Panc1 (cell line): Measurements from ENCODE around the gene CXorf65. TPM values are rescaled to one million over a fixed set of nuclear protein-coding genes. Genes with fewer than 3 reads are reported as not detected.

Experiments
- ATAC-seq: fragments of 200-7000 bp; cut with Tn5 transposase; 2 replicates; pipeline ENCODE4 v1.9.1; 2020; ENCODE audit warnings: mild to moderate bottlenecking, moderate library complexity
- BruUV-seq: library from RNA; stranded (reverse); fragments of 400-500 nt; replicated peaks from 2 replicates; lab custom pipeline; 2021; lab: Mats Ljungman, UMichigan
- CTCF ChIA-PET: fragments of 300-600 bp; sonication (Branson Sonifier 250); formaldehyde crosslinking; loops from one replicate; lab custom pipeline; 2022; ENCODE audit warnings: antibody characterized with exemption; lab: Charles Lee
- POLR2A ChIA-PET: fragments of 300-600 bp; sonication (Branson Sonifier 250); formaldehyde crosslinking; loops from one replicate; lab custom pipeline; 2022; ENCODE audit warnings: antibody characterized with exemption; lab: Charles Lee
- DNase-seq: peaks from one replicate; pipeline ENCODE4 v3.0.0-alpha.2; 2010; ENCODE audit warnings: low read depth, low spot score
- H3K27ac ChIP-seq: 2 replicates; pipeline ENCODE4 v1.5.1; 2011; ENCODE audit warnings: mild to moderate bottlenecking, low read length, inconsistent platforms
- H3K27me3 ChIP-seq: fragments of 200-500 bp; sonication (Bioruptor generic); 2 replicates; pipeline ENCODE4 v1.6.0; 2014; ENCODE audit warnings: low read length, inconsistent platforms; ENCODE audit not compliant: control insufficient read depth, insufficient read depth
- H3K36me3 ChIP-seq: fragments of 200-500 bp; sonication (Bioruptor generic); 2 replicates; pipeline ENCODE4 v1.5.1; 2014; ENCODE audit warnings: inconsistent platforms, mild to moderate bottlenecking, low read length, moderate library complexity; ENCODE audit not compliant: control insufficient read depth, insufficient read depth
- H3K4me1 ChIP-seq: 2 replicates; pipeline ENCODE4 v1.5.1; 2011; ENCODE audit warnings: inconsistent platforms, mild to moderate bottlenecking, low read length, moderate library complexity; ENCODE audit not compliant: control insufficient read depth, insufficient read depth
- H3K4me3 ChIP-seq, 2 experiments: 2 replicates each; pipeline ENCODE4 v1.5.1; 2011 to 2012; ENCODE audit warnings: low read depth in 2 of 2, low read length in 2 of 2, mild to moderate bottlenecking in 2 of 2, inconsistent platforms in 1 of 2, moderate library complexity in 1 of 2
- H3K9me3 ChIP-seq: fragments of 200-500 bp; sonication (Bioruptor generic); 2 replicates; pipeline ENCODE4 v1.5.1; 2014; ENCODE audit warnings: low read depth, mild to moderate bottlenecking, inconsistent platforms, low read length, moderate library complexity; ENCODE audit not compliant: control insufficient read depth, insufficient read depth
- POLR2AphosphoS5 ChIP-seq: IDR thresholded peaks from 2 replicates; pipeline ENCODE4 v1.6.1; 2012; ENCODE audit warnings: mild to moderate bottlenecking, low read depth, low read length, moderate library complexity
- REST ChIP-seq, 2 experiments: IDR thresholded peaks; 2 replicates each; pipeline ENCODE4 v1.6.1; 2011 to 2012; ENCODE audit warnings: low read depth in 2 of 2, control low read depth in 1 of 2, low read length in 1 of 2, mild to moderate bottlenecking in 1 of 2, moderate library complexity in 1 of 2; ENCODE audit not compliant: insufficient read depth in 1 of 2
- SIN3A ChIP-seq: IDR thresholded peaks from 2 replicates; pipeline ENCODE4 v1.6.1; 2012; ENCODE audit warnings: low read depth, mild to moderate bottlenecking, low read length, moderate library complexity, borderline replicate concordance; ENCODE audit not compliant: insufficient read depth
- TCF7L2 ChIP-seq: IDR thresholded peaks from 2 replicates; pipeline ENCODE4 v1.6.1; 2011; ENCODE audit warnings: mild to moderate bottlenecking, low read depth, low read length, inconsistent platforms
- in situ Hi-C: cut with HindIII; loops from 2 replicates; pipeline ENCODE4 v1.10.0; 2016; ENCODE audit warnings: low sequenced_read_pairs, low pct_unique_long_range_greater_than_20kb
- intact Hi-C: fragments of 100-400 bp; cut with micrococcal nuclease; formaldehyde crosslinking; loops from one replicate; pipeline ENCODE4 v1.10.0; 2022; ENCODE audit not compliant: unreplicated experiment
- total RNA-seq: library from RNA; stranded (reverse); gene quantifications from one replicate; pipeline ENCODE4 v1.2.1, GENCODE V29; 2021; ENCODE audit not compliant: unreplicated experiment
- TF ChIP-seq, protein P1 (sequence below): fragments of 450-650 bp; IDR thresholded peaks from 2 replicates; pipeline ENCODE4 v1.5.1; 2017; ENCODE audit warnings: mild to moderate bottlenecking

Gene CXorf65
- total RNA-seq, 1 experiment from 2014 or later: not detected

GRCh38 chrX:71099736-71100135 is 6.8 kb downstream of the CXorf65 start:
- peaks cover 4% of the 10 kb centered on the region; the same call in 1 of the 2 replicates for H3K4me1 ChIP-seq
- DNase-seq: no peak
- ATAC-seq: no peak
- POLR2A ChIA-PET: no interaction called here
- in situ Hi-C loops (no loop called here), intact Hi-C loops (loop anchor here (5.0 kb wide), 1 partner anchor 78 kb away; no protein-coding TSS in a partner anchor)
- H3K9me3 ChIP-seq: no peaks in the 10 kb centered on the region
- CTCF ChIA-PET: interaction anchor here (1.0 kb wide), 1 partner anchor 78 kb away, joined by 4 read pairs; no protein-coding TSS in a partner anchor
- BruUV-seq: no TSS peak
- H3K27me3 ChIP-seq: peaks cover 4% of the 10 kb centered on the region
- TF ChIP-seq, protein P1, sequence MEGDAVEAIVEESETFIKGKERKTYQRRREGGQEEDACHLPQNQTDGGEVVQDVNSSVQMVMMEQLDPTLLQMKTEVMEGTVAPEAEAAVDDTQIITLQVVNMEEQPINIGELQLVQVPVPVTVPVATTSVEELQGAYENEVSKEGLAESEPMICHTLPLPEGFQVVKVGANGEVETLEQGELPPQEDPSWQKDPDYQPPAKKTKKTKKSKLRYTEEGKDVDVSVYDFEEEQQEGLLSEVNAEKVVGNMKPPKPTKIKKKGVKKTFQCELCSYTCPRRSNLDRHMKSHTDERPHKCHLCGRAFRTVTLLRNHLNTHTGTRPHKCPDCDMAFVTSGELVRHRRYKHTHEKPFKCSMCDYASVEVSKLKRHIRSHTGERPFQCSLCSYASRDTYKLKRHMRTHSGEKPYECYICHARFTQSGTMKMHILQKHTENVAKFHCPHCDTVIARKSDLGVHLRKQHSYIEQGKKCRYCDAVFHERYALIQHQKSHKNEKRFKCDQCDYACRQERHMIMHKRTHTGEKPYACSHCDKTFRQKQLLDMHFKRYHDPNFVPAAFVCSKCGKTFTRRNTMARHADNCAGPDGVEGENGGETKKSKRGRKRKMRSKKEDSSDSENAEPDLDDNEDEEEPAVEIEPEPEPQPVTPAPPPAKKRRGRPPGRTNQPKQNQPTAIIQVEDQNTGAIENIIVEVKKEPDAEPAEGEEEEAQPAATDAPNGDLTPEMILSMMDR: no peak
- no peak for TF ChIP-seq REST (IDR thresholded peaks at IDR 0.05; ENCODE audit: insufficient read depth in 1 of 2, low read depth in 2 of 2, low read length in 1 of 2)
- TF ChIP-seq POLR2AphosphoS5: no peak
- TF ChIP-seq TCF7L2: no peak
- no peak for TF ChIP-seq SIN3A
- H3K4me3 ChIP-seq: no peak overlapping the region
- H3K27ac ChIP-seq: no peak overlapping the region
- H3K36me3 ChIP-seq: no peaks in the 10 kb centered on the region

DNA sequence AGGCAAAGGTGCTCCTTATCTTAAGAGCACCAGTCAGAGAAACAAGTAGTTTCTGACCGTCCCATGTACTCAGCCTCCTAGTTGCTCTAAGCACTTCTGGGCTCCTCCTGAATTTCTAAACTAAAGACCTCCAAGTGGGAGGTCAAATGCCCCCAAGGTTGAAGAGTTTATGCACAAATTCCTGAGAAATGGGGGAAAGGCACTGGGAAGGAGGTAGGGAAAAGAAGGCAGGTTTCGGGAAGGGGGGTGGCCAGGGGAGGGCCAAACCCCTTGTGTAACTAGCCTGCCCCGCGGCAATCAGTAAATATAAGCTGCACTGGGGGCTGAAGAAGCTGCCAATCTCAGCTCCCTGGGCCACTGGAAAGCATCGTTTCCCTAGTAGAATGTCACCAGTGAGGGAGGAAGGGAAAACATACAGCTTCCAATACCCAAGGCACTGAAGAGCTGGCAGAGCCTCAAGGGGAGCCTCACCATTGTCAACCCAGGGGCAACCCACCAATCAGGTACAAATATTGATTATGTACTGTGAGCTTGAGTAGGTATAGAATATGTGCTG is 7.5 kb downstream of the CXorf65 start:
- intact Hi-C loops (loop anchor here (5.0 kb wide), 1 partner anchor 78 kb away; no protein-coding TSS in a partner anchor), in situ Hi-C loops (no loop called here)
- no TSS peak for BruUV-seq
- H3K4me1 ChIP-seq: peaks cover 4% of the 10 kb centered on the region; the same call in 1 of the 2 replicates
- DNase-seq: no peak
- H3K9me3 ChIP-seq: no peaks in the 10 kb centered on the region
- ChIA-PET POLR2A (no interaction called here), CTCF (interaction anchor here (1.0 kb wide), 1 partner anchor 79 kb away, joined by 4 read pairs; no protein-coding TSS in a partner anchor)
- peaks cover 4% of the 10 kb centered on the region for H3K27me3 ChIP-seq
- no peak for TF ChIP-seq POLR2AphosphoS5
- no peak for TF ChIP-seq REST (IDR thresholded peaks at IDR 0.05; ENCODE audit: insufficient read depth in 1 of 2, low read depth in 2 of 2, low read length in 1 of 2)
- no peak for TF ChIP-seq TCF7L2
- TF ChIP-seq SIN3A: no peak
- TF ChIP-seq, protein P1: no peak
- no peaks in the 10 kb centered on the region for H3K36me3 ChIP-seq
- H3K27ac ChIP-seq: no peak overlapping the region
- ATAC-seq: no peak
- no peak overlapping the region for H3K4me3 ChIP-seq
